Neural crest cell (in vitro differentiated cells): ENCODE measurements around the gene PRLHR. TPM values are rescaled to one million over a fixed set of nuclear protein-coding genes. Genes with fewer than 3 reads are reported as not detected.
A peak's percentile ranks its signal among the peaks of the same experiment; 100 is the strongest.

ENCODE experiments used
- DNase-seq: peaks from one replicate; pipeline ENCODE4 v3.0.0; 2021; ENCODE audit warnings: low read depth, mixed read lengths, low spot score
- H3K27ac Mint-ChIP-seq: one replicate; pipeline ENCODE4 v1.8.0; 2021; ENCODE audit warnings: mild to moderate bottlenecking, mixed read lengths; ENCODE audit not compliant: unreplicated experiment
- H3K27me3 Mint-ChIP-seq: 2 replicates; pipeline ENCODE4 v1.8.0; 2021; ENCODE audit warnings: low read depth, mild to moderate bottlenecking, mixed read lengths
- H3K36me3 Mint-ChIP-seq: 2 replicates; pipeline ENCODE4 v1.8.0; 2021; ENCODE audit warnings: low read depth, mild to moderate bottlenecking, mixed read lengths
- H3K4me1 Mint-ChIP-seq: 2 replicates; pipeline ENCODE4 v1.8.0; 2021; ENCODE audit warnings: mixed read lengths
- H3K4me3 Mint-ChIP-seq: one replicate; pipeline ENCODE4 v1.8.0; 2021; ENCODE audit warnings: mild to moderate bottlenecking, mixed read lengths
- H3K9me3 Mint-ChIP-seq: 2 replicates; pipeline ENCODE4 v1.8.0; 2021; ENCODE audit warnings: mixed read lengths
- CTCF ChIP-seq: fragments of 200-600 bp; sonication (generic); conservative IDR thresholded peaks from 2 replicates; pipeline ENCODE4 v1.5.0; 2021; ENCODE audit warnings: antibody characterized with exemption, mild to moderate bottlenecking
- total RNA-seq: library from RNA; stranded (reverse); gene quantifications from 2 replicates; pipeline ENCODE4 v1.2.1, GENCODE V29; 2021

Gene PRLHR
- total RNA-seq, 1 donor from 2014 or later, result not detected

DNA sequence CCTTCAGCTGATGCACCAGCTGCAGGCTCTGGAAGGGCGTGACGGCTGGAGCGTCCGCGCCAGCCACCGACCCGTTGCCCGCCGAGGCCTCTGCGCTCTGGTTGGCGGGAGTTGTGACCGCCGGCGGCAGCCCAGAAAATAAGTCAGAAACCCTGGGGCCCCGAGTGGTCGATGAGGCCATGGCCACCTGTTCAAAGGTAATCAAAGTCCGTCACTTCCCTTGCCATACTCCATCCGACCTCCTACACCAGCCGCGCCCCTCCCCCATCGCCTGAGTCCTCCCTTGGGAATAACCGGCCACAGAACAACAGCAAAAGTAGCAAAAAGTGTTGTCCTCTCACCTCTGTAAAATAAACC lies 406 bp downstream of the PRLHR start:
- Mint-ChIP-seq H3K36me3 (no peaks in the 10 kb centered on the region), H3K9me3 (no peaks in the 10 kb centered on the region), H3K27ac (no peak overlapping the region), H3K27me3 (peaks cover 98% of the 10 kb centered on the region), H3K4me3 (peak overlapping the region; percentile 67), H3K4me1 (peaks cover 20% of the 10 kb centered on the region)
- TF ChIP-seq CTCF, result no peak
- no peak for DNase-seq

DNA sequence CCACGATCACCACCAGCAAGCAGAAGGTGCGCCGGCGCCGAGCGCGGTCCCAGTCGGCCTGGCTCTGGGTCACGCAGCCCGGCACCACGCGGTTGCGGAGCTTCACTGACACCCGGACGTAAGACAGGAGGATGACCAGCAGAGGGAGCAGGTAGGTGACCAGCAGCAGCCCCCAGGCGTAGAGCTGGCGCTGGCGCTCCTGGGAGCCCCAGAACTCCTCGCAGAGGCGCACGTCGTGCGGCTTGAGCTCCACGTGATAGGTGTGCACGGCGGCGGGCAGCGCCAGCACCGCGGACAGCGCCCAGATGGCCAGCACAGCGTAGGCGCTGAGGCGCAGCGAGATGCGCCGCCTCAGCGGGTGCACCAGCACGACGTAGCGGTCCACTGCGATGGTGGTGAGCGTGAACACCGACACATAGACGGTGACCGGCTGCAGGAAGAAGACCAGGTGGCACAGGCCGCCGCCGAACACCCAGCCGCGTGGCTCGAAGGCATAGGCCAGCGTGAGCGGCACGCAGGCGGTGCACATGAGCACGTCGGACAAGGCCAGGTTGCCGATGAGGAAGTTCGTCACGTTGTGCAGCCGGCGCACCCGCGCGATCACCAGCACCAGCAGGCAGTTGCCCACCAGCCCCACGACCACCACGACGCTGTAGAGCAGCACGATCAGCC lies 920 bp downstream of the PRLHR start:
- peak; percentile 62 for DNase-seq
- Mint-ChIP-seq H3K27me3 (peaks cover 98% of the 10 kb centered on the region), H3K9me3 (no peaks in the 10 kb centered on the region), H3K27ac (no peak overlapping the region), H3K36me3 (no peaks in the 10 kb centered on the region), H3K4me3 (no peak overlapping the region), H3K4me1 (peaks cover 20% of the 10 kb centered on the region)
- TF ChIP-seq CTCF, result peak; percentile 60

- Mint-ChIP-seq H3K4me3 (no peak overlapping the region), H3K9me3 (no peaks in the 10 kb centered on the region), H3K4me1 (peaks cover 20% of the 10 kb centered on the region), H3K27ac (no peak overlapping the region), H3K27me3 (peaks cover 97% of the 10 kb centered on the region), H3K36me3 (no peaks in the 10 kb centered on the region)
- no peak for TF ChIP-seq CTCF
- no peak for DNase-seq
Measured at GRCh38 chr10:118592675-118593330, 2.6 kb downstream of the PRLHR start.

DNA sequence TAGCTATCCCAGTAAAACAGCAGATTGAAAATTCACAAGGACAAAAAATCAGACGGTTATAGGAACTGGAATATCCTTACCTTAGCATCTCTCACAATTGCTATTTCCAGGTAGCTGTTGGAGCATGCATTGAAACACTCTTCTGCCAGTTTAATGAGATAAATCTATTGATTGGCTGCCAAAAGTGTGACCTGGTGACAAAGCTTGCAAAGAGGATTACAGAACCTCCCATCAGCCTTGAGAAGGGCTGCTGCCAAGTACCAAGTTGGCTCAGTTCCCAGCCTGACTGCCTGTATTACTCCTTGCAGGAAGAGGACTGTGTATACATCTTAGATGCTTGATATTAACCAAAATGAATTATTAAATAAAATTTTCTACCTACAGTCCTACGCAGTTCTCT lies 5.1 kb downstream of the PRLHR start:
- H3K27ac Mint-ChIP-seq, result no peak overlapping the region
- no peaks in the 10 kb centered on the region for H3K9me3 Mint-ChIP-seq
- H3K4me1 Mint-ChIP-seq, result peaks cover 3% of the 10 kb centered on the region
- H3K4me3 Mint-ChIP-seq, result no peak overlapping the region
- H3K36me3 Mint-ChIP-seq, result no peaks in the 10 kb centered on the region
- DNase-seq, result no peak
- H3K27me3 Mint-ChIP-seq, result peaks cover 93% of the 10 kb centered on the region
- no peak for TF ChIP-seq CTCF

GRCh38 chr10:118587881-118588651 lies 7.4 kb downstream of the PRLHR start:
- H3K27me3 Mint-ChIP-seq, result peaks cover 78% of the 10 kb centered on the region
- no peaks in the 10 kb centered on the region for H3K9me3 Mint-ChIP-seq
- no peaks in the 10 kb centered on the region for H3K36me3 Mint-ChIP-seq
- H3K4me1 Mint-ChIP-seq, result no peaks in the 10 kb centered on the region
- no peak overlapping the region for H3K4me3 Mint-ChIP-seq
- DNase-seq, result no peak
- no peak for TF ChIP-seq CTCF
- no peak overlapping the region for H3K27ac Mint-ChIP-seq
